ENCODE results near the gene ATP2C2.
"Not testable (repeated sequence)": the region's sequence is repeated elsewhere in the genome, so short reads cannot be mapped to it uniquely, and the experiment has no call there.

Gene ATP2C2

GRCh38 chr16:84451010-84451676 is 82.8 kb downstream of the ATP2C2 start:
- DNase-seq (ENCODE audit: low read depth) = not testable (repeated sequence)

- DNase-seq (ENCODE audit: low read depth) = no peak
Measured at GRCh38 chr16:84451781-84452180, 83.4 kb downstream of the ATP2C2 start.

- no peak for DNase-seq (ENCODE audit: low read depth)
Measured at GRCh38 chr16:84453061-84453752, 84.9 kb downstream of the ATP2C2 start.

GRCh38 chr16:84454611-84455010 is 86.3 kb downstream of the ATP2C2 start:
- no peak for DNase-seq (ENCODE audit: low read depth)

- no peak for DNase-seq (ENCODE audit: low read depth)
Measured at GRCh38 chr16:84455031-84455430, 86.7 kb downstream of the ATP2C2 start.

- DNase-seq (ENCODE audit: low read depth) = no peak
Measured at GRCh38 chr16:84458606-84459532, 90.5 kb downstream of the ATP2C2 start.

GRCh38 chr16:84459533-84459894 is 91.2 kb downstream of the ATP2C2 start:
- no peak for DNase-seq (ENCODE audit: low read depth)

GRCh38 chr16:84459941-84460405 is 91.6 kb downstream of the ATP2C2 start:
- DNase-seq (ENCODE audit: low read depth) = no peak

GRCh38 chr16:84460406-84461028 is 92.2 kb downstream of the ATP2C2 start:
- DNase-seq (ENCODE audit: low read depth) = no peak

GRCh38 chr16:84461029-84461412 is 92.7 kb downstream of the ATP2C2 start:
- no peak for DNase-seq (ENCODE audit: low read depth)

GRCh38 chr16:84461413-84462295 is 93.3 kb downstream of the ATP2C2 start:
- DNase-seq (ENCODE audit: low read depth) = no peak

GRCh38 chr16:84462296-84463210 is 94.2 kb downstream of the ATP2C2 start:
- no peak for DNase-seq (ENCODE audit: low read depth)

- no peak for DNase-seq (ENCODE audit: low read depth)
Measured at GRCh38 chr16:84463221-84463620, 94.9 kb downstream of the ATP2C2 start.

- DNase-seq (ENCODE audit: low read depth) = no peak
Measured at GRCh38 chr16:84464116-84464515, 95.8 kb downstream of the ATP2C2 start.

GRCh38 chr16:84465154-84465553 is 96.8 kb downstream of the ATP2C2 start:
- DNase-seq (ENCODE audit: low read depth) = no peak

GRCh38 chr16:84466692-84467091 is 98.4 kb downstream of the ATP2C2 start:
- no peak for DNase-seq (ENCODE audit: low read depth)

GRCh38 chr16:84467256-84467655 is 98.9 kb downstream of the ATP2C2 start:
- DNase-seq (ENCODE audit: low read depth) = no peak

GRCh38 chr16:84467709-84468108 is 99.4 kb downstream of the ATP2C2 start:
- DNase-seq (ENCODE audit: low read depth) = no peak

- no peak for DNase-seq (ENCODE audit: low read depth)
Measured at GRCh38 chr16:84471316-84471715, 103.0 kb downstream of the ATP2C2 start.

GRCh38 chr16:84471966-84472365 is 103.6 kb downstream of the ATP2C2 start:
- no peak for DNase-seq (ENCODE audit: low read depth)

All from activated T-helper 1 cell treated with Interleukin-2 at 50 U/mL for 16 hours (primary cell).